Kidney (tissue), 14 donors: ENCODE results near the gene ANKS1B. TPM values are rescaled to one million over a fixed set of nuclear protein-coding genes. Genes with fewer than 3 reads are reported as not detected.
A peak's percentile ranks its signal among the peaks of the same experiment; 100 is the strongest.

ENCODE experiments used
- DNase-seq, 5 donors: peaks; one replicate each; pipeline ENCODE4 v3.0.0-alpha.2; 2013 to 2020
- FAIRE-seq: peaks from 2 replicates; lab custom pipeline; 2012; peaks lifted over from hg19 to GRCh38; lab: Jason Lieb, UNC
- H3K27ac ChIP-seq, 2 donors: one replicate each; pipeline ENCODE4 v1.7.0; 2013; ENCODE audit warnings: low read depth in 2 of 2, low read length in 2 of 2, inconsistent platforms in 1 of 2
- H3K27me3 ChIP-seq: one replicate; pipeline ENCODE4 v1.7.1; 2013; ENCODE audit warnings: low read length, inconsistent platforms; ENCODE audit not compliant: control insufficient read depth, insufficient read depth
- H3K36me3 ChIP-seq, 3 donors: one replicate each; pipeline versions ENCODE4 v1.7.0 to v1.7.1; 2013; ENCODE audit warnings: low read length in 3 of 3, control low read depth in 1 of 3, inconsistent platforms in 1 of 3; ENCODE audit not compliant: insufficient read depth in 3 of 3, control insufficient read depth in 2 of 3
- H3K4me1 ChIP-seq, 3 donors: one replicate each; pipeline versions ENCODE4 v1.7.0 to v1.7.1; 2013; ENCODE audit warnings: low read length in 3 of 3, inconsistent platforms in 1 of 3, low read depth in 1 of 3; ENCODE audit not compliant: control insufficient read depth in 2 of 3, insufficient read depth in 2 of 3
- H3K4me3 ChIP-seq, 3 donors: one replicate each; pipeline versions ENCODE4 v1.7.0 to v1.8.1; 2013; ENCODE audit warnings: low read length in 3 of 3, control low read depth in 1 of 3, inconsistent platforms in 1 of 3
- H3K9ac ChIP-seq, 3 donors: one replicate each; pipeline versions ENCODE4 v1.7.0 to v1.7.1; 2013; ENCODE audit warnings: low read length in 3 of 3, control low read depth in 1 of 3, inconsistent platforms in 1 of 3
- H3K9me3 ChIP-seq, 3 donors: one replicate each; pipeline versions ENCODE4 v1.7.0 to v1.7.1; 2013; ENCODE audit warnings: low read length in 3 of 3, control low read depth in 1 of 3, inconsistent platforms in 1 of 3; ENCODE audit not compliant: control insufficient read depth in 2 of 3, insufficient read depth in 1 of 3
- intact Hi-C: fragments of 100-400 bp; cut with DNase I; formaldehyde crosslinking; loops from one replicate; pipeline ENCODE4 v1.11.1; 2022
- polyA plus RNA-seq: library from polyadenylated mRNA; stranded (reverse); fragments of 350-450 nt; fragmentation: Illumina TruSeq; extraction: RNeasy Lipid Tissue Mini Kit (QIAGEN cat#74804); gene quantifications from one replicate; pipeline ENCODE4 v1.2.3, GENCODE V29; 2014; ENCODE audit warnings: low read depth, low replicate concordance; ENCODE audit not compliant: insufficient read depth
- total RNA-seq: library from RNA; stranded (reverse); fragmentation: NEBNext Ultra II Directional; extraction: Animal tissue kit (Norgen Biotek cat#: 25700); gene quantifications from one replicate; pipeline ENCODE4 v1.2.1, GENCODE V29; 2021
- TF ChIP-seq, protein P1 (sequence below): IDR thresholded peaks from 3 replicates; pipeline ENCODE4 v1.5.1; 2012; ENCODE audit warnings: mild to moderate bottlenecking, moderate library complexity, borderline replicate concordance; ENCODE audit not compliant: insufficient read depth; ENCODE audit errors: extremely low read depth
- donor health status: control.
- donor health status: control.
- donor health status: control.
- donor health status: control.
- donor health status: control.
- donor health status: DM: yes; HTN: yes; CAD: no.
- donor health status: Normal renal cell carcinoma (clear cell type).

ANKS1B gene
- total and polyA plus RNA-seq, 2 donors from 2014 or later = 1.7 to 5.8 TPM

DNA sequence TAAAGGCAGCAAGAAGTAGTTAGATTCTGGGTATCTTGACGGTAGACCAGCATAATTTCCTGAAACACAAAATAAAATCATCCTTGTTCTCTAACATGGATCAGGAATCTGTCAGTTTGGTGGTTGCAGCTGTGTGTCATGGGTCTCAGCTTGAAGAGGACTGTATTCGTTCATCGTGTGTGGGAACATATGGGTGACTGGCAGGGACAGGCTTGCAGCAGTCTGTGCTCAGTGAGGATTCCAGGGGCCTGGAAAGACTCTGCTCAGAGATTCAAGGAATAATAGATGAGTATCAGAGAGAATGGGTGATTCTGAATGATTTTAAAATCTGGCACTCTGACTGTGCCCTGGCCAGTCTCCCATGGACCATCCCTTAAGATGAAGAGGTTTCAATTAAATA, 918.0 kb downstream of the ANKS1B start:
- no peaks in the 10 kb centered on the region for H3K27me3 ChIP-seq
- H3K36me3 ChIP-seq = no peaks in the 10 kb centered on the region
- FAIRE-seq = no peak
- no peak overlapping the region for H3K27ac ChIP-seq
- H3K9ac ChIP-seq = no peak overlapping the region
- TF ChIP-seq, protein P1, sequence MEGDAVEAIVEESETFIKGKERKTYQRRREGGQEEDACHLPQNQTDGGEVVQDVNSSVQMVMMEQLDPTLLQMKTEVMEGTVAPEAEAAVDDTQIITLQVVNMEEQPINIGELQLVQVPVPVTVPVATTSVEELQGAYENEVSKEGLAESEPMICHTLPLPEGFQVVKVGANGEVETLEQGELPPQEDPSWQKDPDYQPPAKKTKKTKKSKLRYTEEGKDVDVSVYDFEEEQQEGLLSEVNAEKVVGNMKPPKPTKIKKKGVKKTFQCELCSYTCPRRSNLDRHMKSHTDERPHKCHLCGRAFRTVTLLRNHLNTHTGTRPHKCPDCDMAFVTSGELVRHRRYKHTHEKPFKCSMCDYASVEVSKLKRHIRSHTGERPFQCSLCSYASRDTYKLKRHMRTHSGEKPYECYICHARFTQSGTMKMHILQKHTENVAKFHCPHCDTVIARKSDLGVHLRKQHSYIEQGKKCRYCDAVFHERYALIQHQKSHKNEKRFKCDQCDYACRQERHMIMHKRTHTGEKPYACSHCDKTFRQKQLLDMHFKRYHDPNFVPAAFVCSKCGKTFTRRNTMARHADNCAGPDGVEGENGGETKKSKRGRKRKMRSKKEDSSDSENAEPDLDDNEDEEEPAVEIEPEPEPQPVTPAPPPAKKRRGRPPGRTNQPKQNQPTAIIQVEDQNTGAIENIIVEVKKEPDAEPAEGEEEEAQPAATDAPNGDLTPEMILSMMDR = no peak
- no peaks in the 10 kb centered on the region for H3K4me1 ChIP-seq
- intact Hi-C loops = no loop called here
- H3K4me3 ChIP-seq = no peak overlapping the region
- no peaks in the 10 kb centered on the region for H3K9me3 ChIP-seq
- DNase-seq = no peak

DNA sequence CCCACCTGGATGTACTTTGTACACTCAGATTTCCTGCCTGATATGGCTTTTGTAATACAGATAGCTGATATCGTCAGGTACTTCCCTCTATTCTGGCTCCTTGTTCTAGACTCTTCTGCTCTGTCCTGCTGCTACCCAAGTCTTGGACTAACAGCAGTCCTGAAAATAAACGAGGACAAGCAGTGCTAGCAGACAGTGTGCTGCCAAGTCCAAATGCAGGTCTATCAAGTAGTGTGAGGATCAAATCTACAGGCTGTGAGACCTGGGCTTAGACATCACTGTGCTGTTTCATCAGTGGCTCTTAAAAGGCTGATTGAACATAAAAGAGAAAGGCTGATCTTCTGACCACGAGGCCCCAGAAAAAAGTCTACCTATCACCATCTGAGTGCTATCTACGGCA, 921.6 kb downstream of the ANKS1B start:
- DNase-seq = no peak
- Histone ChIP-seq H3K9ac (no peak overlapping the region), H3K4me1 (no peaks in the 10 kb centered on the region), H3K27ac (no peak overlapping the region), H3K9me3 (no peaks in the 10 kb centered on the region), H3K4me3 (no peak overlapping the region), H3K36me3 (no peaks in the 10 kb centered on the region), H3K27me3 (no peaks in the 10 kb centered on the region)
- TF ChIP-seq, protein P1 = no peak
- intact Hi-C loops = no loop called here
- FAIRE-seq = no peak

DNA sequence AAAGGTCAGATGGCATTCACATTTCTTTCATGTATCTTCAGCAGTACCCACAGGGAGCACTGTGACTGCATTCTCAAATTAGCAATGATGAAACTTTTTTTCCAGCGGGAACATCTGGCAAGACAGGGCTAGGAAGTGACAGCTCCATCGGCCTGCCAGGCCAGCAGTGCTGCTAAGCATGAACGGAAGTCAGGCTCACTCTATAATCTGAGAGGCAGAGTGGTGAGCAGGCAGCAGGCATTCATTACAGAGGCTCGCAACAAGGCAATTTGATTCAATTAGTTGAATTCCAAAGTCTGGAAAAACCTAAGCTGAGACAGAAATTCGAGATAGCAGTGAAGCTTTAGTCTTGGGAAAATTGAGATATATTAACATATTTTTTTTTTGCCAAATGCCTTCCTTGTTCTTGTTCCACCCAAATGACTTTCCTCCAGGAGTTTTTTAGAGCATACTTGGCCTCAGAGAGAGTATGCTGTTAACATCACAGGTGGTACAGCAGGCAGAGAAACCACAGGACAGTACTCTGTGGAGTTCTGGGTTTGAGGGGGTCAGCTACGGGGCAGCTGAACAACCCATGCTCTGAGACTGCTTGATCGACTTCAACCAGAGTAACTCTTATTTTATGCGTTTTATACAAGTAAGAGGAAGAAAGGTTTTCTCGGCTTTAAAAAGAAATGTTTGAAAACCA, 924.8 kb downstream of the ANKS1B start:
- no peaks in the 10 kb centered on the region for H3K4me1 ChIP-seq
- TF ChIP-seq, protein P1 = no peak
- DNase-seq = peak; percentile 50 to 79 (median 63)
- no peaks in the 10 kb centered on the region for H3K9me3 ChIP-seq
- H3K27me3 ChIP-seq = no peaks in the 10 kb centered on the region
- no peak overlapping the region for H3K4me3 ChIP-seq
- intact Hi-C loops = no loop called here
- FAIRE-seq = no peak
- no peaks in the 10 kb centered on the region for H3K36me3 ChIP-seq
- H3K27ac ChIP-seq = no peak overlapping the region
- no peak overlapping the region for H3K9ac ChIP-seq
